Effector memory CD4-positive, alpha-beta T cell (primary cell): ENCODE data around the gene GAPVD1.

Experiments used
- DNase-seq, 3 donors: peaks; one replicate each; pipeline ENCODE4 v3.0.0-alpha.2; 2020
- H3K27ac ChIP-seq: 2 replicates; pipeline ENCODE4 v1.7.0; 2013; ENCODE audit warnings: mild to moderate bottlenecking, low read length, moderate library complexity; ENCODE audit not compliant: insufficient read depth, poor library complexity, severe bottlenecking
- H3K27me3 ChIP-seq: replicated peaks from 2 replicates; pipeline ENCODE4 v1.7.0; 2013; ENCODE audit warnings: mild to moderate bottlenecking, low read length; ENCODE audit not compliant: insufficient read depth, control insufficient read depth, poor library complexity, severe bottlenecking
- H3K36me3 ChIP-seq: 2 replicates; pipeline ENCODE4 v1.7.0; 2013; ENCODE audit warnings: mild to moderate bottlenecking, low read length, moderate library complexity; ENCODE audit not compliant: control insufficient read depth, insufficient read depth
- H3K4me1 ChIP-seq: 2 replicates; pipeline ENCODE4 v1.7.0; 2013; ENCODE audit warnings: low read length, mild to moderate bottlenecking; ENCODE audit not compliant: control insufficient read depth, insufficient read depth, poor library complexity, severe bottlenecking
- H3K4me3 ChIP-seq: 2 replicates; pipeline ENCODE4 v1.7.0; 2013; ENCODE audit warnings: low read length, low read depth, mild to moderate bottlenecking; ENCODE audit not compliant: insufficient read depth, poor library complexity, severe bottlenecking
- H3K9me3 ChIP-seq: 2 replicates; pipeline ENCODE4 v1.7.0; 2013; ENCODE audit warnings: mild to moderate bottlenecking, low read length, moderate library complexity; ENCODE audit not compliant: control insufficient read depth

GAPVD1 gene

GRCh38 chr9:125378778-125379177 is 117.2 kb downstream of the GAPVD1 start:
- Histone ChIP-seq H3K27ac (no peak overlapping the region), H3K4me3 (no peak overlapping the region), H3K36me3 (no peaks in the 10 kb centered on the region), H3K4me1 (no peaks in the 10 kb centered on the region), H3K27me3 (no peaks in the 10 kb centered on the region), H3K9me3 (no peaks in the 10 kb centered on the region)
- no peak for DNase-seq

GRCh38 chr9:125379208-125379607 is 117.6 kb downstream of the GAPVD1 start:
- DNase-seq = no peak

GRCh38 chr9:125380406-125380805 is 118.8 kb downstream of the GAPVD1 start:
- no peaks in the 10 kb centered on the region for H3K27me3 ChIP-seq

More at GRCh38 chr9:125379208-125379607, 117.6 kb downstream of the GAPVD1 start:
- no peaks in the 10 kb centered on the region for H3K4me1 ChIP-seq
- no peak overlapping the region for H3K4me3 ChIP-seq
- H3K9me3 ChIP-seq = no peaks in the 10 kb centered on the region
- no peak overlapping the region for H3K27ac ChIP-seq
- no peaks in the 10 kb centered on the region for H3K36me3 ChIP-seq
- no peaks in the 10 kb centered on the region for H3K27me3 ChIP-seq

GRCh38 chr9:125387861-125388524 is 126.4 kb downstream of the GAPVD1 start:
- Histone ChIP-seq H3K4me1 (no peaks in the 10 kb centered on the region), H3K27me3 (no peaks in the 10 kb centered on the region), H3K9me3 (no peaks in the 10 kb centered on the region), H3K27ac (no peak overlapping the region), H3K4me3 (no peak overlapping the region), H3K36me3 (no peaks in the 10 kb centered on the region)
- DNase-seq = no peak

More at GRCh38 chr9:125380406-125380805, 118.8 kb downstream of the GAPVD1 start:
- H3K36me3 ChIP-seq = no peaks in the 10 kb centered on the region
- no peaks in the 10 kb centered on the region for H3K4me1 ChIP-seq
- no peak overlapping the region for H3K4me3 ChIP-seq
- no peak overlapping the region for H3K27ac ChIP-seq
- no peaks in the 10 kb centered on the region for H3K9me3 ChIP-seq
- DNase-seq = no peak

- no peak overlapping the region for H3K27ac ChIP-seq
- H3K4me3 ChIP-seq = no peak overlapping the region
- no peaks in the 10 kb centered on the region for H3K27me3 ChIP-seq
- no peaks in the 10 kb centered on the region for H3K4me1 ChIP-seq
- DNase-seq = no peak
- no peaks in the 10 kb centered on the region for H3K36me3 ChIP-seq
- no peaks in the 10 kb centered on the region for H3K9me3 ChIP-seq
Observed at GRCh38 chr9:125388978-125389377, 127.4 kb downstream of the GAPVD1 start.

- H3K4me3 ChIP-seq = no peak overlapping the region
- H3K4me1 ChIP-seq = no peaks in the 10 kb centered on the region
- no peaks in the 10 kb centered on the region for H3K36me3 ChIP-seq
- no peak for DNase-seq
- H3K9me3 ChIP-seq = no peaks in the 10 kb centered on the region
- no peaks in the 10 kb centered on the region for H3K27me3 ChIP-seq
- H3K27ac ChIP-seq = no peak overlapping the region
Observed at GRCh38 chr9:125391704-125392103, 130.1 kb downstream of the GAPVD1 start.

GRCh38 chr9:125393426-125393825 is 131.8 kb downstream of the GAPVD1 start:
- Histone ChIP-seq H3K27ac (no peak overlapping the region), H3K4me1 (no peaks in the 10 kb centered on the region), H3K4me3 (no peak overlapping the region), H3K9me3 (no peaks in the 10 kb centered on the region), H3K27me3 (no peaks in the 10 kb centered on the region), H3K36me3 (no peaks in the 10 kb centered on the region)
- DNase-seq = no peak

GRCh38 chr9:125396799-125397198 is 135.2 kb downstream of the GAPVD1 start:
- H3K4me3 ChIP-seq = no peak overlapping the region
- H3K9me3 ChIP-seq = no peaks in the 10 kb centered on the region
- no peak overlapping the region for H3K27ac ChIP-seq
- H3K36me3 ChIP-seq = no peaks in the 10 kb centered on the region
- no peaks in the 10 kb centered on the region for H3K4me1 ChIP-seq
- no peak for DNase-seq
- no peaks in the 10 kb centered on the region for H3K27me3 ChIP-seq

- Histone ChIP-seq H3K4me3 (no peak overlapping the region), H3K4me1 (no peaks in the 10 kb centered on the region), H3K27me3 (no peaks in the 10 kb centered on the region), H3K36me3 (no peaks in the 10 kb centered on the region), H3K9me3 (no peaks in the 10 kb centered on the region), H3K27ac (no peak overlapping the region)
- DNase-seq = no peak
Observed at GRCh38 chr9:125397736-125398135, 136.1 kb downstream of the GAPVD1 start.

- no peaks in the 10 kb centered on the region for H3K27me3 ChIP-seq
- no peak overlapping the region for H3K27ac ChIP-seq
- no peaks in the 10 kb centered on the region for H3K4me1 ChIP-seq
- H3K36me3 ChIP-seq = no peaks in the 10 kb centered on the region
- H3K9me3 ChIP-seq = no peaks in the 10 kb centered on the region
- no peak overlapping the region for H3K4me3 ChIP-seq
- no peak for DNase-seq
Observed at GRCh38 chr9:125398243-125398642, 136.6 kb downstream of the GAPVD1 start.
